Loucy (cell line): ENCODE data around the gene CBLN3.

Source experiments
- H2AFZ ChIP-seq: fragments of 200-600 bp; sonication (generic); 2 replicates; pipeline ENCODE4 v1.6.0; 2016; ENCODE audit warnings: antibody characterized with exemption, mild to moderate bottlenecking, low read length, moderate library complexity
- H3F3A ChIP-seq: fragments of 200-600 bp; 2 replicates; pipeline ENCODE4 v1.6.0; 2016; ENCODE audit warnings: antibody characterized with exemption, low read depth, mild to moderate bottlenecking
- H3K27me3 ChIP-seq: fragments of 200-600 bp; sonication (generic); 2 replicates; pipeline ENCODE4 v1.6.1; 2014; ENCODE audit warnings: low read length, mild to moderate bottlenecking; ENCODE audit not compliant: insufficient read depth, poor library complexity, severe bottlenecking
- H3K36me3 ChIP-seq: fragments of 200-600 bp; sonication (generic); 2 replicates; pipeline ENCODE4 v1.6.1; 2016; ENCODE audit warnings: low read length; ENCODE audit not compliant: insufficient read depth
- H3K4me1 ChIP-seq: fragments of 200-600 bp; sonication (generic); 2 replicates; pipeline ENCODE4 v1.5.1; 2014; ENCODE audit warnings: low read length, mild to moderate bottlenecking; ENCODE audit not compliant: insufficient read depth, poor library complexity, severe bottlenecking
- H3K4me2 ChIP-seq: fragments of 200-600 bp; sonication (generic); 2 replicates; pipeline ENCODE4 v1.6.0; 2014; ENCODE audit warnings: antibody characterized with exemption, low read length, low read depth, mild to moderate bottlenecking; ENCODE audit not compliant: poor library complexity, severe bottlenecking
- H3K4me3 ChIP-seq: fragments of 200-600 bp; sonication (generic); 2 replicates; pipeline ENCODE4 v1.5.1; 2014; ENCODE audit warnings: low read length, mild to moderate bottlenecking, mixed read lengths; ENCODE audit not compliant: poor library complexity, severe bottlenecking
- H3K79me2 ChIP-seq: fragments of 200-600 bp; sonication (generic); 2 replicates; pipeline ENCODE4 v1.6.1; 2014; ENCODE audit warnings: low read length; ENCODE audit not compliant: insufficient read depth
- H3K9ac ChIP-seq: fragments of 200-600 bp; sonication (generic); 2 replicates; pipeline ENCODE4 v1.6.0; 2014; ENCODE audit warnings: mild to moderate bottlenecking, low read depth, low read length, moderate library complexity; ENCODE audit not compliant: poor library complexity, severe bottlenecking
- H3K9me2 ChIP-seq: fragments of 200-600 bp; sonication (generic); replicated peaks from 2 replicates; pipeline ENCODE4 v1.6.1; 2016; ENCODE audit warnings: low read depth, low read length, mixed read lengths
- H3K9me3 ChIP-seq: fragments of 200-600 bp; sonication (generic); 2 replicates; pipeline ENCODE4 v1.6.1; 2014; ENCODE audit warnings: mild to moderate bottlenecking, antibody characterized with exemption, low read length, low read depth; ENCODE audit not compliant: insufficient read depth
- H4K20me1 ChIP-seq: fragments of 200-600 bp; sonication (generic); 2 replicates; pipeline ENCODE4 v1.6.0; 2014; ENCODE audit warnings: antibody characterized with exemption, low read length, mild to moderate bottlenecking; ENCODE audit not compliant: insufficient read depth, poor library complexity, severe bottlenecking
- CTCF ChIP-seq: fragments of 200-600 bp; sonication (generic); conservative IDR thresholded peaks from 2 replicates; pipeline ENCODE4 v1.5.1; 2014; ENCODE audit warnings: mild to moderate bottlenecking, antibody characterized with exemption, low read length
- EZH2phosphoT487 ChIP-seq: fragments of 200-600 bp; IDR thresholded peaks from 2 replicates; pipeline ENCODE4 v1.6.1; 2018; ENCODE audit warnings: antibody characterized with exemption, mild to moderate bottlenecking, moderate library complexity, borderline replicate concordance

The CBLN3 gene

GRCh38 chr14:24403294-24403998 lies 26.0 kb downstream of the CBLN3 start:
- H3K9ac ChIP-seq, result peak overlapping the region; percentile 57
- H3K27me3 ChIP-seq, result no peaks in the 10 kb centered on the region
- H3F3A ChIP-seq, result no peaks in the 10 kb centered on the region
- H3K79me2 ChIP-seq, result peaks cover 63% of the 10 kb centered on the region
- H4K20me1 ChIP-seq, result no peaks in the 10 kb centered on the region
- H3K9me3 ChIP-seq, result no peaks in the 10 kb centered on the region
- H3K9me2 ChIP-seq, result no peaks in the 10 kb centered on the region
- H2AFZ ChIP-seq, result no peak overlapping the region
- H3K4me2 ChIP-seq, result peak overlapping the region; percentile 90
- peaks cover 61% of the 10 kb centered on the region for H3K4me1 ChIP-seq
- H3K4me3 ChIP-seq, result peak overlapping the region; percentile 78
- H3K36me3 ChIP-seq, result peaks cover 4% of the 10 kb centered on the region; the same call in 1 of the 2 replicates
- TF ChIP-seq CTCF (no peak), EZH2phosphoT487 (no peak)

GRCh38 chr14:24401810-24402702 lies 27.4 kb downstream of the CBLN3 start:
- H3K9ac ChIP-seq, result peak overlapping the region; percentile 57
- TF ChIP-seq EZH2phosphoT487 (no peak), CTCF (no peak)
- H3K9me3 ChIP-seq, result no peaks in the 10 kb centered on the region

GRCh38 chr14:24399999-24400718 lies 29.3 kb downstream of the CBLN3 start:
- peaks cover 9% of the 10 kb centered on the region; the same call in 1 of the 2 replicates for H3F3A ChIP-seq
- H3K4me3 ChIP-seq, result peak overlapping the region; percentile 78
- H3K4me2 ChIP-seq, result peak overlapping the region; percentile 90
- no peaks in the 10 kb centered on the region for H3K36me3 ChIP-seq
- H3K9ac ChIP-seq, result peak overlapping the region; percentile 88
- H3K9me3 ChIP-seq, result no peaks in the 10 kb centered on the region
- no peak for TF ChIP-seq CTCF
- TF ChIP-seq EZH2phosphoT487, result no peak
- no peaks in the 10 kb centered on the region for H4K20me1 ChIP-seq
- H2AFZ ChIP-seq, result no peak overlapping the region
- no peaks in the 10 kb centered on the region for H3K9me2 ChIP-seq
- H3K4me1 ChIP-seq, result peaks cover 89% of the 10 kb centered on the region
- H3K27me3 ChIP-seq, result no peaks in the 10 kb centered on the region
- peaks cover 59% of the 10 kb centered on the region for H3K79me2 ChIP-seq

More at GRCh38 chr14:24401810-24402702, 27.4 kb downstream of the CBLN3 start:
- Histone ChIP-seq H3K9me2 (no peaks in the 10 kb centered on the region), H3K4me2 (peak overlapping the region; percentile 90), H4K20me1 (no peaks in the 10 kb centered on the region), H2AFZ (no peak overlapping the region), H3F3A (no peaks in the 10 kb centered on the region), H3K4me3 (peak overlapping the region; percentile 78), H3K79me2 (peaks cover 63% of the 10 kb centered on the region), H3K27me3 (no peaks in the 10 kb centered on the region), H3K4me1 (peaks cover 75% of the 10 kb centered on the region), H3K36me3 (no peaks in the 10 kb centered on the region)
